HG02938 (cell line): Measurements from ENCODE around the gene ZNF384.

Source experiments
- ATAC-seq: cut with Tn5 transposase; IDR thresholded peaks from one replicate; pipeline ENCODE4 v1.9.1; 2021; ENCODE audit warnings: mild to moderate bottlenecking, moderate library complexity; ENCODE audit not compliant: unreplicated experiment

ZNF384 gene

DNA sequence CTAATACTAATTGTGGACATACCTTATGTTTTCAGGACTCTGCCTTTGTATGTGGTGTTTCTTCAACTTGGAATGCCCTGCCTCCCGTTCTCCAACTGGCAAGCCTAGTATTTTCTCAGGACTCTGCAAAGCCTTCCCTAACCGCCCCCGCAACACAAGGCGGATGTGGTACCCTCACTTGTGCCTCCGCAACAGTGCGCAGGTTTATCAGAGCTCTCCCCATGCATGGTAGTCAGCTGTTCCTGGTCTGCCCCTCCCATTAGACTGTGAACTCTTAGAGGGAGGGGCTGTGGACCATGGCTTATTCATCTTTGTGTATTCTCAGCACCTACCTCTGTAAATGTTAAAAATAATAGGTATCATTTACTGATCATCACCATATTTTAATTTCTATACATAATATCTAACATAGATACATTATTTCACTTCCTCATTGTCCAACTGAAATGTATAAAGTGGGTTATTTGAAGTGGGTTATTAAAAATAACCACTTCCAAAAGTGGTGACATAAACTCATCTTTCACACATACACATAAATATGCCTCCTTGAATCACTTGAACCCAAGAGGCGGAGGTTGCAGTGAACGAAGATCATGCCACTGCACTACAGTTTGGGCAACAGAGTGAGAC is 62.4 kb downstream of the ZNF384 start:
- ATAC-seq = no peak

- no peak for ATAC-seq
Measured at GRCh38 chr12:6620885-6621274, 68.3 kb downstream of the ZNF384 start.

GRCh38 chr12:6620137-6620884 is 68.9 kb downstream of the ZNF384 start:
- no peak for ATAC-seq

- ATAC-seq = no peak
Measured at GRCh38 chr12:6618483-6619225, 70.5 kb downstream of the ZNF384 start.
